Measurements from ENCODE around the gene RRAGD.

RRAGD gene

GRCh38 chr6:89387516-89388201 is 24.4 kb downstream of the RRAGD start:
- H3K4me1 Mint-ChIP-seq: peaks cover 18% of the 10 kb centered on the region
- H3K36me3 Mint-ChIP-seq (ENCODE audit: low read depth): peaks cover 4% of the 10 kb centered on the region
- H3K9me3 Mint-ChIP-seq: no peaks in the 10 kb centered on the region
- no peak overlapping the region for H3K4me3 Mint-ChIP-seq
- H3K27ac Mint-ChIP-seq: peak overlapping the region; percentile 51
- no peak for TF ChIP-seq CTCF (IDR thresholded peaks at IDR 0.05)
- peaks cover 3% of the 10 kb centered on the region for H3K27me3 Mint-ChIP-seq (ENCODE audit: low read depth, poor library complexity)
- no peak for DNase-seq

GRCh38 chr6:89386917-89387491 is 25.1 kb downstream of the RRAGD start:
- H3K36me3 Mint-ChIP-seq (ENCODE audit: low read depth): peaks cover 4% of the 10 kb centered on the region
- peaks cover 18% of the 10 kb centered on the region for H3K4me1 Mint-ChIP-seq
- no peaks in the 10 kb centered on the region for H3K9me3 Mint-ChIP-seq
- no peak overlapping the region for H3K27ac Mint-ChIP-seq
- no peak for DNase-seq
- H3K27me3 Mint-ChIP-seq (ENCODE audit: low read depth, poor library complexity): peaks cover 3% of the 10 kb centered on the region
- no peak for TF ChIP-seq CTCF (IDR thresholded peaks at IDR 0.05)
- no peak overlapping the region for H3K4me3 Mint-ChIP-seq

- Mint-ChIP-seq H3K4me3 (no peak overlapping the region), H3K4me1 (peaks cover 18% of the 10 kb centered on the region), H3K9me3 (no peaks in the 10 kb centered on the region), H3K27ac (no peak overlapping the region), H3K36me3 (ENCODE audit: low read depth) (peaks cover 4% of the 10 kb centered on the region), H3K27me3 (ENCODE audit: low read depth, poor library complexity) (peaks cover 3% of the 10 kb centered on the region)
- no peak for DNase-seq
- TF ChIP-seq CTCF (IDR thresholded peaks at IDR 0.05): no peak
These were observed 26.2 kb downstream of the RRAGD start for GRCh38 chr6:89385846-89386245.

- no peak overlapping the region for H3K27ac Mint-ChIP-seq
These were observed 26.9 kb downstream of the RRAGD start for GRCh38 chr6:89385156-89385667.

GRCh38 chr6:89381031-89381430 is 31.0 kb downstream of the RRAGD start:
- TF ChIP-seq CTCF (IDR thresholded peaks at IDR 0.05): no peak
- Mint-ChIP-seq H3K27me3 (ENCODE audit: low read depth, poor library complexity) (peaks cover 3% of the 10 kb centered on the region), H3K4me1 (peaks cover 8% of the 10 kb centered on the region), H3K4me3 (no peak overlapping the region), H3K36me3 (ENCODE audit: low read depth) (peaks cover 4% of the 10 kb centered on the region), H3K27ac (no peak overlapping the region), H3K9me3 (no peaks in the 10 kb centered on the region)
- no peak for DNase-seq

More at GRCh38 chr6:89385156-89385667, 26.9 kb downstream of the RRAGD start:
- Mint-ChIP-seq H3K36me3 (ENCODE audit: low read depth) (peaks cover 4% of the 10 kb centered on the region), H3K4me1 (peaks cover 18% of the 10 kb centered on the region), H3K27me3 (ENCODE audit: low read depth, poor library complexity) (peaks cover 3% of the 10 kb centered on the region), H3K4me3 (no peak overlapping the region), H3K9me3 (no peaks in the 10 kb centered on the region)
- no peak for TF ChIP-seq CTCF (IDR thresholded peaks at IDR 0.05)
- DNase-seq: no peak

All from nephron progenitor cell (in vitro differentiated cells).